Kidney (tissue), 14 donors: ENCODE measurements around the gene ACER3. TPM values are rescaled to one million over a fixed set of nuclear protein-coding genes. Genes with fewer than 3 reads are reported as not detected.

Experiments
- DNase-seq, 5 donors: peaks; one replicate each; pipeline ENCODE4 v3.0.0-alpha.2; 2013 to 2020
- FAIRE-seq: peaks from 2 replicates; lab custom pipeline; 2012; peaks lifted over from hg19 to GRCh38; lab: Jason Lieb, UNC
- H3K27ac ChIP-seq, 2 donors: one replicate each; pipeline ENCODE4 v1.7.0; 2013; ENCODE audit warnings: low read depth in 2 of 2, low read length in 2 of 2, inconsistent platforms in 1 of 2
- H3K27me3 ChIP-seq: one replicate; pipeline ENCODE4 v1.7.1; 2013; ENCODE audit warnings: low read length, inconsistent platforms; ENCODE audit not compliant: control insufficient read depth, insufficient read depth
- H3K36me3 ChIP-seq, 3 donors: one replicate each; pipeline versions ENCODE4 v1.7.0 to v1.7.1; 2013; ENCODE audit warnings: low read length in 3 of 3, control low read depth in 1 of 3, inconsistent platforms in 1 of 3; ENCODE audit not compliant: insufficient read depth in 3 of 3, control insufficient read depth in 2 of 3
- H3K4me1 ChIP-seq, 3 donors: one replicate each; pipeline versions ENCODE4 v1.7.0 to v1.7.1; 2013; ENCODE audit warnings: low read length in 3 of 3, inconsistent platforms in 1 of 3, low read depth in 1 of 3; ENCODE audit not compliant: control insufficient read depth in 2 of 3, insufficient read depth in 2 of 3
- H3K4me3 ChIP-seq, 3 donors: one replicate each; pipeline versions ENCODE4 v1.7.0 to v1.8.1; 2013; ENCODE audit warnings: low read length in 3 of 3, control low read depth in 1 of 3, inconsistent platforms in 1 of 3
- H3K9ac ChIP-seq, 3 donors: one replicate each; pipeline versions ENCODE4 v1.7.0 to v1.7.1; 2013; ENCODE audit warnings: low read length in 3 of 3, control low read depth in 1 of 3, inconsistent platforms in 1 of 3
- H3K9me3 ChIP-seq, 3 donors: one replicate each; pipeline versions ENCODE4 v1.7.0 to v1.7.1; 2013; ENCODE audit warnings: low read length in 3 of 3, control low read depth in 1 of 3, inconsistent platforms in 1 of 3; ENCODE audit not compliant: control insufficient read depth in 2 of 3, insufficient read depth in 1 of 3
- CTCF ChIP-seq: IDR thresholded peaks from 3 replicates; pipeline ENCODE4 v1.5.1; 2012; ENCODE audit warnings: mild to moderate bottlenecking, moderate library complexity, borderline replicate concordance; ENCODE audit not compliant: insufficient read depth; ENCODE audit errors: extremely low read depth
- intact Hi-C: fragments of 100-400 bp; cut with DNase I; formaldehyde crosslinking; loops from one replicate; pipeline ENCODE4 v1.11.1; 2022
- polyA plus RNA-seq: library from polyadenylated mRNA; stranded (reverse); fragments of 350-450 nt; fragmentation: Illumina TruSeq; extraction: RNeasy Lipid Tissue Mini Kit (QIAGEN cat#74804); gene quantifications from one replicate; pipeline ENCODE4 v1.2.3, GENCODE V29; 2014; ENCODE audit warnings: low read depth, low replicate concordance; ENCODE audit not compliant: insufficient read depth
- total RNA-seq: library from RNA; stranded (reverse); fragmentation: NEBNext Ultra II Directional; extraction: Animal tissue kit (Norgen Biotek cat#: 25700); gene quantifications from one replicate; pipeline ENCODE4 v1.2.1, GENCODE V29; 2021
- donor health status: control.
- donor health status: control.
- donor health status: control.
- donor health status: control.
- donor health status: control.
- donor health status: DM: yes; HTN: yes; CAD: no.
- donor health status: Normal renal cell carcinoma (clear cell type).

The ACER3 gene
- total and polyA plus RNA-seq, 2 donors from 2014 or later = 5.9 to 35.3 TPM

GRCh38 chr11:76856571-76856970, 4.1 kb upstream of the ACER3 start:
- DNase-seq (no peak), FAIRE-seq (no peak)
- H3K27me3 ChIP-seq = no peaks in the 10 kb centered on the region
- H3K36me3 ChIP-seq = no peaks in the 10 kb centered on the region
- no peaks in the 10 kb centered on the region for H3K9me3 ChIP-seq
- H3K4me3 ChIP-seq = no peak overlapping the region
- no peak overlapping the region for H3K27ac ChIP-seq
- intact Hi-C loops = no loop called here
- no peak for TF ChIP-seq CTCF
- H3K9ac ChIP-seq = no peak overlapping the region
- H3K4me1 ChIP-seq = peaks cover under 1 to 6% (median 3%) of the 10 kb centered on the region in 3 donors

- Histone ChIP-seq H3K27ac (no peak overlapping the region), H3K36me3 (no peaks in the 10 kb centered on the region), H3K9ac (no peak overlapping the region), H3K9me3 (no peaks in the 10 kb centered on the region), H3K4me3 (no peak overlapping the region), H3K27me3 (no peaks in the 10 kb centered on the region), H3K4me1 (peaks cover 4 to 9% (median 8%) of the 10 kb centered on the region in 3 donors)
- no peak for TF ChIP-seq CTCF
- FAIRE-seq (no peak), DNase-seq (no peak)
- intact Hi-C loops = no loop called here
Measured at GRCh38 chr11:76857781-76858410, 2.8 kb upstream of the ACER3 start.

- DNase-seq (peak in 1 of 5 donors; percentile 52), FAIRE-seq (no peak)
- no peak for TF ChIP-seq CTCF
- Histone ChIP-seq H3K4me3 (no peak overlapping the region), H3K27me3 (no peaks in the 10 kb centered on the region), H3K27ac (no peak overlapping the region), H3K9me3 (no peaks in the 10 kb centered on the region), H3K36me3 (no peaks in the 10 kb centered on the region), H3K4me1 (peaks cover 4 to 9% (median 8%) of the 10 kb centered on the region in 3 donors), H3K9ac (no peak overlapping the region)
- intact Hi-C loops = no loop called here
Measured at GRCh38 chr11:76859708-76860227, 950 bp upstream of the ACER3 start.
